T1000 (cell line): ENCODE measurements around the gene SLC5A1.
"Not testable (repeated sequence)": the region's sequence is repeated elsewhere in the genome, so short reads cannot be mapped to it uniquely, and the experiment has no call there.

Experiments used
- DNase-seq: peaks from one replicate; lab custom pipeline; 2025; ENCODE audit warnings: mixed read lengths; lab: John Stamatoyannopoulos, UW

The SLC5A1 gene

DNA sequence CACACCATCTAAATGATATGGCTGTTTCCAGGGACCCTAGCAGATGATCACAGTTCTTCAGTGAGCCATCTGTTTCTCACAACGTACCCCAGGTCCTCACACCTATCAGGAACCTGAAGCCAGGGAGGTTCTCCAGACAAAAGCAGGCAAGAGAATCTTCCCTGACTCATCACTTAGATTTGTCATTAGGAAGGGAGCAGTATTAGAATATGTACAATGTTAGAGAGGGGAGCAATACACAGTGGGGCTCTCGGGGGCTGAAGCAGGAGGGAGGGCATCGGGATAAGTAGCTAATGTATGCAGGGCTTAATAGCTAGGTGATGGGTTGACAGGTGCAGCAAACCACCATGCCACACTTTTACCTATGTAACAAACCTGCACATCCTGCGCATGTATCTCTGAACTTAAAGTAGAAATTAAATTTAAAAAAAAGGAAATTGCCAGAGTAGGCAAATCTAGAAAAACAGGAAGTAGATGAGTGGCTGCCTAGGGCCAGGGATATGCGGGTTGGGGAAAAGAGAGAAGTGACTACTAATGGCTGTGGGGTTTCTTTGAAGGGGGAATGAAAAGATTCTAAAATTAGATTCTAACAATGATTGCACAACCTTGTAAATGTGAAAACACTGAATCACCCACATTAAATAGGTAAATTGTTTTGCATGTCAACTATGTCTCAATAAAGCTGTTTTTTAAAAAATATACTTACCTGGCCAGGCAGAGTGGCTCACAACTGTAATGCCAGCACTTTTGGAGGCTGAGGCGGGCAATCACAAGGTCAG lies 101.6 kb downstream of the SLC5A1 start:
- no peak for DNase-seq

DNA sequence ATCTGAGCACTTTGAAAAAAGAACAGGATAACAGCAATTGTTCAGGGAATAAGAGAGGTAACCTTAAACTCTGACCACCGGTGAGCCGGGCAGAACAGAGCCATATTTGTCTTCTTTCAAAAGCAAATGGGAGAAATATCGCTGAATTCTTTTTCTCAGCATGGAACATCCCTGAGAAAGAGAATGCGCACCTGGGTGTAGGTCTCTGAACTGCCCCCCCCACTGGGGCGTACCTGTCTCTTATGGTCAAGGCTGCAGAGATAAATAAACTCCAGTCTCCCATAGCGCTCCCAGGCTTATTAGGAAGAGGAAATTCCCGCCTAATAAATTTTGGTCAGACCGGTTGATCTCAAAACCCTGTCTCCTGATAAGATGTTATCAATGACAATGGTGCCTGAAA lies 104.1 kb downstream of the SLC5A1 start:
- not testable (repeated sequence) for DNase-seq

DNA sequence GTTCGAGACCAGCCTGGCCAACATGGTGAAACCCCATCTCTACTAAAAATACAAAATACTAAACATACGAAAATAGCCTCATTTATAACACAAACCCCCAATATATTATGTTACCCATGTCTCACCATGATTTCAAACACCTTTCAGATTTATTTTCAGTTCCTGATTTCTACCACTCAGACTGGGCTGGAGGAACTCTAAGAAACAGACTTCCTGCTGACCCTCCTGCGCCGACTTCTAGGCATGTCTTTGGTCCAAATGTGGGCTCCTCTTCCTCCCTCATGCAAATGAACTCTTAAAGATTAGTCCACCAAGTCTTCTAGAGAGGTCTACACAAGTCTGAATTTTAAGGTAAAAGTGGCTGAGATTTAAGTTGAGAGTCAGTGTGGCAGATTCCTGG lies 105.3 kb downstream of the SLC5A1 start:
- not testable (repeated sequence) for DNase-seq

DNA sequence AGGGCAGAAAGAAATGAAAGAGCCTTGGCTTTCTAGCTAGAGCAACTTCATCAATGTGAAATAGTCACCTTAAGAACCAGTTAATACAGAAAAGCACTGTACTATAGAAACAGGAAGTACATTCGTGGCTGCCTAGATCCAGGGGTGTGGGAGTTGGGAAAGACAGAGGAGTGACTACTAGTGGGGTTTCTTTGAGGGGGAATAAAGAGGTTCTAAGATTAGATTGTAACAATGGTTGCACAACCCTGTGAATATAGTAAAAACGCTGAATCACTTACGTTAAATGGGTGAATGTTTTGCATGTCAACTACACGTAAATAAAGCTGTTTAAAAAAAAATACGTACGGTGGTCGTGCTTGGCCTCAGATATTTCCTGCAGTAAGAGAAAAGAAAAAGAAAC lies 107.6 kb downstream of the SLC5A1 start:
- DNase-seq, result not testable (repeated sequence)

DNA sequence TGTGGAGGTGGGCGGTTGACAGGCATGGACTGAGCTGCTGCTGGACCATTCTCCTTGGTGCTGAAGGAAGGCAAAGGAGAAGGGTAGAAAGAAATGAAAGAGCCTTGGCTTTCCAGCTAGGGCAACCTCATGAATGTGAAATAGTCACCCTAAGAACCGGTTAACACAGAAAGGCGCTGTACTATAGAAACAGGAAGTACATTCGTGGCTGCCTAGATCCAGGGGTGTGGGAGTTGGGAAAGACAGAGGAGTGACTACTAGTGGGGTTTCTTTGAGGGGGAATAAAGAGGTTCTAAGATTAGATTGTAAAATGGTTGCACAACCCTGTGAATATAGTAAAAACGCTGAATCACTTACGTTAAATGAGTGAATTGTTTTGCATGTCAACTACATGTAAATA lies 108.6 kb downstream of the SLC5A1 start:
- DNase-seq, result not testable (repeated sequence)

DNA sequence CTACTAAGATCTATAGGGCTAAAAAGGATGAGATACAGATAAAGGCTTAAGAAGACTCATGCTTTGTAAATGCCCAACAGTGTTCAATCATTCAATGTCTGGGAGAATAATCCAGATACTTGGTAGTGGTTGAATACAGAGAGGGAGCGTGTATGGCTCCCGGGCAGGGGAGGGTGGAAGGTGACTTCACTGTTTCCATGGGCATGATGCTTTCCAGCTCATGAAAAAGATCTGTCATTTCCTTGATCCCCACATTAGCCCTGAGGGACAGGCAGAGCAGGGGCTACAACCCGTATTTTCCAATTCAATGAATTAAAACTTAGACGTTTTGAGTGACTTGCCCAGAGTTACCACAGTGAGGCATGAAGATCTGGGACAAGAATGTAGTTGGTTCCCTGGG lies 111.7 kb downstream of the SLC5A1 start:
- not testable (repeated sequence) for DNase-seq

DNA sequence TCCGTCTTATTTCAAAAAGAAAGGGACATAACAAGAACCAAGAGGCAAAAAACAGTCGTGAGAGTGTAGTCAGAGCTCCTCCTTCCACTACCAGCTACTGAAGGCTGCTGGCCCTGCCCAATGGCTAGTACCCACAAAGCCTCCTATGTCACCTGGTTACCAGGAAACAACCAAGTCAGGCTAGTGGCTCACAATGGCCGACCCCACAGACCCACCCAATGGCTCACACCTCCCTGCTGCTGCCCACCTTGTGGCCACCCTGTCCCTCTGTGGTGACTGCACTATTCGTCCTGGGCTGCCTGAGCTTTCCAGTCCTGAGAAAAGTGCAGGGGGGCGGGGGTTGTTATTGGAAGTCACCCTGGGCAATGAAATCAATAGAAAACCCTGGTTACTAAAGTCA lies 114.6 kb downstream of the SLC5A1 start:
- not testable (repeated sequence) for DNase-seq

DNA sequence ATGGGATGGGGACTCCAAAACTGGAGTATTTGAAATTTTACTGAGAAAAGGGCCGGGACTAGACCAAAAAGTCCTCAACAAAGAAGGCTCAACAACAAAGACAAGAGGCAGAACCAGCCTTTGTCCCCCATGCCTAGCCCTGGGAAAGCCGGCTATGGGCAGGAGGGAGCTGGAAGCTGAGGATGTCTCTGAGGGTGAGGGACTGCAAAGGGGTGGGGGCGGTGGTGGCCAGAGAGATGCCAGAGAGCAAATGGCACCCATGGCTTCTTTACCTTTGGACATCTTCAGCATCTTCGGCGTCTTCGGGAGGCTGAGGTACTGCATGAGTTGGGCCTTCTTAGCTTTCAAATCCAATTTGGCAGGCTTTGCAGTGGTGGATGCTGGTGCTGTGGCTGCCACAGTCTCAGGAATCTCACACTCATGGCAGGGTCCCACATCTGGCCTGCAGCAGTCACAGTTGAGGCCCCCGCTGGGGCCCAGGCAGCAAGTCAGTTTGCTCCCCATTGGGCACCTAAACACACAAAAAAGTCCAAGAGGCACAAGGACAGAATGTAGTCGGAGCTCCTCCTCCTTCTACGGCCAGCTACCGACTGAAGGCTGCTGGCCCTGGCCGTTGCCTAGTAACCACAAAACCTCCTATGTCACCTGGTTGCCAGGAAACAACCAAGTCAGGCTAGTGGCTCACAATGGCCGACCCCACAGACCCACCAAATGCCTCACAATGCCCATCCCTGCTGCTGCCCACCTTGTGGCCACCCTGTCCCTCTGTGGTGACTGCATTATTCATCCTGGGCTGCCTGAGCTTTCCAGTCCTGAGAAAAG lies 115.9 kb downstream of the SLC5A1 start, which contains the start of gene C22orf42:
Gene C22orf42, minus strand, starts transcription at position 592 of the 822 bp plus-strand sequence. Its CDS starts 88 bp downstream, at position 504.
- DNase-seq, result no peak

DNA sequence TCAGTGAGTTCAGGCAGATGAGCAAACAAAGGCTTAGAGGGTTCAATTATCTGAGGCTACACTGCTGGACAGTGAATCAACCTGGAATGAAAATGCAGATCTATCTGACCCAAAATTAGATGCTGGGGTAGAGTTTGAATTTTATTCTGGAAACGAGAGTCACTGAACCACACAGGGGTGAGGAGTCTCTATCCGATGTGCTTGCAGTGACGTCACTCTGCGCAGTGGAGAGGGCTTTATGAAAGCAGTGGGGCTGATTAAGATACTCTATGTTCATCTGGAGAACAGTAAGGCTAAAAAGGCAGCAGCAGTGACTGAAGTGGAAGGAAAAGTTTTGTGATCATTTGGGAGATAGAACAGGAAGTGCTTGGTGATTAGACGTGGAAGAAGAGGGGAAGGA lies 117.3 kb downstream of the SLC5A1 start:
- DNase-seq, result not testable (repeated sequence)
